ENCODE measurements around the gene HNRNPR. TPM values are rescaled to one million over a fixed set of nuclear protein-coding genes. Genes with fewer than 3 reads are reported as not detected.
"Not testable (repeated sequence)": the region's sequence is repeated elsewhere in the genome, so short reads cannot be mapped to it uniquely, and the experiment has no call there.

The HNRNPR gene
- total RNA-seq, 4 donors from 2014 or later: 59.8 to 75.7 (median 69.4) TPM

DNA sequence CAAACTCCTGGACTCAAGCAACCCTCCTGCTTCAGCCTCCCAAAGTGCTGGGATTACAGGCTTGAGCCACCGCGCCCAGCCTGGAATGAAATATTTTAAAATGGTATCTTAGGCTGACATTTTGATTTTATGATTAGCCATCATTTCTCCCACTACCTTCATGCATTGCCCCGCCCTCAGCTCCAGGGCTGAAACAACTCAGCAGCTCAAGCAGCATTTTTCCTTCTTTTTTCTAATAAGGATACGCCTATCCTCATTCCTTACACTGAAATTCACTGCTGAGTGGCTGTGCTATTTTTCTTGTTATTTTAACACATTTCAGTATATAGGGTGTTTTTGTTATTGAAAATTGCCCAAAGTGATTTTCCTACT is 70.0 kb downstream of the HNRNPR start:
- no peaks in the 10 kb centered on the region for H3K4me1 ChIP-seq
- H3K27me3 ChIP-seq: peaks cover 0 to 43% (median 0%) of the 10 kb centered on the region in 4 donors
- 83% methylated on average over 4 of the region's 4 CpGs for WGBS
- H3K9me3 ChIP-seq: no peaks in the 10 kb centered on the region
- no peaks in the 10 kb centered on the region for H3K36me3 ChIP-seq
- DNase-seq (ENCODE audit: extremely low spot score): no peak
- H3K4me3 ChIP-seq: no peak overlapping the region
- no peak overlapping the region for H3K27ac ChIP-seq (replicated peaks in 1 of 4)
- no peak for TF ChIP-seq POLR2AphosphoS5 (IDR thresholded peaks at IDR 0.05)
- TF ChIP-seq EP300 (IDR thresholded peaks at IDR 0.05): no peak
- TF ChIP-seq, protein P1, sequence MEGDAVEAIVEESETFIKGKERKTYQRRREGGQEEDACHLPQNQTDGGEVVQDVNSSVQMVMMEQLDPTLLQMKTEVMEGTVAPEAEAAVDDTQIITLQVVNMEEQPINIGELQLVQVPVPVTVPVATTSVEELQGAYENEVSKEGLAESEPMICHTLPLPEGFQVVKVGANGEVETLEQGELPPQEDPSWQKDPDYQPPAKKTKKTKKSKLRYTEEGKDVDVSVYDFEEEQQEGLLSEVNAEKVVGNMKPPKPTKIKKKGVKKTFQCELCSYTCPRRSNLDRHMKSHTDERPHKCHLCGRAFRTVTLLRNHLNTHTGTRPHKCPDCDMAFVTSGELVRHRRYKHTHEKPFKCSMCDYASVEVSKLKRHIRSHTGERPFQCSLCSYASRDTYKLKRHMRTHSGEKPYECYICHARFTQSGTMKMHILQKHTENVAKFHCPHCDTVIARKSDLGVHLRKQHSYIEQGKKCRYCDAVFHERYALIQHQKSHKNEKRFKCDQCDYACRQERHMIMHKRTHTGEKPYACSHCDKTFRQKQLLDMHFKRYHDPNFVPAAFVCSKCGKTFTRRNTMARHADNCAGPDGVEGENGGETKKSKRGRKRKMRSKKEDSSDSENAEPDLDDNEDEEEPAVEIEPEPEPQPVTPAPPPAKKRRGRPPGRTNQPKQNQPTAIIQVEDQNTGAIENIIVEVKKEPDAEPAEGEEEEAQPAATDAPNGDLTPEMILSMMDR (IDR thresholded peaks at IDR 0.05): no peak
- no peak for TF ChIP-seq POLR2A (IDR thresholded peaks at IDR 0.05; ENCODE audit: low read depth)
- intact Hi-C loops (cut with DNase I): no loop called here

DNA sequence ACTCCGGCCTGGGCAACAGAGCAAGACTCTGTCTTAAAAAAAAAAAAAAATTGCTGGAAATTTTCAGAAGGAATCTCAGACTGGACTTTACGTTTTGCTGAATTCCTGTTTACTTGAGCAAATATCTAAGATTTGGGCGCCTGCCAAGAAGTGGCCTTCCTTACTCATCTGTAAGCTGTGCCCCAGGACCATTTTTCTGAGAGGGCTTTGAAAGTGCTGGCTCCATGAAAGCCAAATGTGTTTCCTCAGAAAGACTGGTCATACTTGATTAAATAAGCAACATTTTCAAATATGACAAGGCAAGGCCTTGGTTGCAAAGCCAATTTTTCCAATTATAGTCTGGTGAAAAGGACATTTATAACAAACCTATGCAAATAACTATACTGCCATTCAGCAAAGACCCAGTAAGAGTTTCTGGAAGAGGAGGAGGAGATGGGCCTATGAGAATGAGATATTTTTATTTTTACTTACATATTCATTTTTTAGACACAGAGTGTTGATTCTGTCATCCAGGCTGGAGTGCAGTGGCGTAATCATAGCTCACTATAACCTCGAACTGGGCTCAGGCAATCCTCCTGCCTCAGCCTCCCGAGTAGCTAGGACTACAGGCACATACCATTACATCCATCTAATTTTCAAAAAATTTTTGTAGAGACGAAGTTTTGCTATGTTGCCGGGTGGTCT is 70.5 kb downstream of the HNRNPR start:
- Histone ChIP-seq H3K36me3 (no peaks in the 10 kb centered on the region), H3K27me3 (peaks cover 0 to 43% (median 0%) of the 10 kb centered on the region in 4 donors), H3K4me1 (no peaks in the 10 kb centered on the region), H3K9me3 (no peaks in the 10 kb centered on the region), H3K4me3 (no peak overlapping the region), H3K27ac (replicated peaks in 1 of 4) (no peak overlapping the region)
- 74% methylated on average over 8 of the region's 8 CpGs for WGBS
- intact Hi-C loops (cut with DNase I): no loop called here
- DNase-seq (ENCODE audit: extremely low spot score): no peak
- TF ChIP-seq, protein P1 (IDR thresholded peaks at IDR 0.05): no peak

DNA sequence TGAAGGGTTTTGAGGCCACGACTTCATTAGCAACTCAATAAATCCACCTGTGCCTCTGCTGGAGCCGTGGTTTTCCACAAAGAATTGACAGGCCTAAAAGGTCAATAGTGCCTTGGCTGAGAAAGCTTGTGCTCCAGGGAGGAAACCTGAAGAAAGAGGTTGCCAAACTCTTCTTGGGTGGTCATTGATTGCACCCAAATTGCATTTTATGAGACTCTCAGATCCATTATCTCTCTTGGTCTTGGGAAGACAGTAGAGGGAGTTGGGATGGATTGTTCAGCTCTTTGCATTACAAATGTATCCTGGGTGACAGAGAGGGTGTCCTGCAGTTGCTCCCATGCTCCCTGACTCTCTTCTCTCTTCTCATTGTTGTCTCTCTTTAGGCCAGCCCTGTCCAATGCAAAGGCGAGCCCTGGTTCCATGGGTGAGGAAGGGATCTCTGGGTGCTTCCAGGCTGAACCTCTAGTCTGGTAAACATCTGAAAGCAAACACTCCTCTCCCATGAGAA is 80.7 kb downstream of the HNRNPR start:
- Histone ChIP-seq H3K27ac (replicated peaks in 1 of 4) (no peak overlapping the region), H3K9me3 (no peaks in the 10 kb centered on the region), H3K4me3 (no peak overlapping the region), H3K27me3 (no peaks in the 10 kb centered on the region), H3K4me1 (no peaks in the 10 kb centered on the region), H3K36me3 (no peaks in the 10 kb centered on the region)
- DNase-seq (ENCODE audit: extremely low spot score): no peak
- intact Hi-C loops (cut with DNase I): no loop called here
- 58% methylated on average over 3 of the region's 3 CpGs for WGBS
- no peak for TF ChIP-seq POLR2AphosphoS5 (IDR thresholded peaks at IDR 0.05)

DNA sequence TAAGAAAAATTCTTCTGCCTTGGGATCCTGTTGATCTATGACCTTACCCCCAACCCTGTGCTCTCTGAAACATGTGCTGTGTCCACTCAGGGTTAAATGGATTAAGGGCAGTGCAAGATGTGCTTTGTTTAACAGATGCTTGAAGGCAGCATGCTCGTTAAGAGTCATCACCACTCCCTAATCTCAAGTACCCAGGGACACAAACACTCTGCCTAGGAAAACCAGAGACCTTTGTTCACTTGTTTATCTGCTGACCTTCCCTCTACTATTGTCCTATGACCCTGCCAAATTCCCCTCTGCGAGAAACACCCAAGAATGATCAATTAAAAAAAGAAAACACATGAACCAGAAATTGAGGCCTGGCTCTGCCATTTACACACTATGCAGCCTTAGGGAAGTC is 86.0 kb downstream of the HNRNPR start:
- H3K27me3 ChIP-seq; H3K4me3 ChIP-seq; intact Hi-C loops (cut with DNase I); H3K9me3 ChIP-seq; H3K36me3 ChIP-seq; H3K4me1 ChIP-seq; DNase-seq (ENCODE audit: extremely low spot score); H3K27ac ChIP-seq (replicated peaks in 1 of 4): not testable (repeated sequence)
- 82% methylated on average over 1 of the region's 2 CpGs for WGBS

DNA sequence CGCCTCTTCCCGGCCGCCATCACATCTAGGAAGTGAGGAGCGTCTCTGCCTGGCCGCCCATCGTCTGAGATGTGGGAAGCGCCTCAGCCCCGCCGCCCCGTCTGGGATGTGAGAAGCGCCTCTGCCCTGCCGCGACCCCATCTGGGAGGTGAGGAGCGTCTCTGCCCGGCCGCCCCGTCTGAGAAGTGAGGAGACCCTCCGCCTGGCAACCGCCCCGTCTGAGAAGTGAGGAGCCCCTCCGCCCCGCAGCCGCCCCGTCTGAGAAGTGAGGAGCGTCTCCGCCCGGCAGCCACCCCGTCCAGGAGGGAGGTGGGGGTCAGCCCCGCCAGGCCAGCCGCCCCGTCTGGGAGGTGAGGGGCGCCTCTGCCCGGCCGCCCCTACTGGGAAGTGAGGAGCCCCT is 86.7 kb downstream of the HNRNPR start:
- H3K4me3 ChIP-seq; intact Hi-C loops (cut with DNase I); H3K4me1 ChIP-seq; H3K27ac ChIP-seq (replicated peaks in 1 of 4); H3K9me3 ChIP-seq; H3K27me3 ChIP-seq; DNase-seq (ENCODE audit: extremely low spot score); H3K36me3 ChIP-seq: not testable (repeated sequence)
- WGBS: no CpG with 5 or more reads among the region's 34 CpGs

Other genes with a start within 250 kb of the HNRNPR start
- gene LUZP1, start 175.4 kb downstream of the HNRNPR start, total RNA-seq: 10 to 100 TPM; 23.4 to 34.4 (median 27.3) TPM
- gene HTR1D, start 126.8 kb downstream of the HNRNPR start, total RNA-seq: not detected
- 10 to 100 TPM; 13.7 to 36.8 (median 16.4) TPM for gene ZNF436, start 25.6 kb upstream of the HNRNPR start, total RNA-seq
- 10 to 100 TPM; 16.7 to 24.1 (median 20.9) TPM for gene TCEA3, start 80.5 kb upstream of the HNRNPR start, total RNA-seq
- gene ASAP3, start 139.9 kb upstream of the HNRNPR start, total RNA-seq: 10 to 100 TPM; 25.3 to 32.8 (median 27.9) TPM
- under 1 TPM in 3 of 4 donors, not detected in 1; 0.11 to 0.26 (median 0.17) TPM for gene E2F2, start 186.9 kb upstream of the HNRNPR start, total RNA-seq
- 100 to 1,000 TPM in 3 of 4 donors, 10 to 100 TPM in 1; 75.2 to 352 (median 274) TPM for gene ID3, start 215.2 kb upstream of the HNRNPR start, total RNA-seq